SHP77 (cell line): Measurements from ENCODE around the gene LRRK2.
"Not testable (repeated sequence)": the region's sequence is repeated elsewhere in the genome, so short reads cannot be mapped to it uniquely, and the experiment has no call there.

Experiments used
- DNase-seq, 2 experiments: peaks; one replicate each; lab custom pipeline; 2025; lab: John Stamatoyannopoulos, UW

The LRRK2 gene

GRCh38 chr12:40215982-40216381 lies 8.8 kb upstream of the LRRK2 start:
- DNase-seq = no peak

GRCh38 chr12:40216516-40217288 lies 8.1 kb upstream of the LRRK2 start:
- no peak for DNase-seq

- DNase-seq = no peak
Measured at GRCh38 chr12:40219760-40220159, 5.0 kb upstream of the LRRK2 start.

GRCh38 chr12:40222247-40222646 lies 2.5 kb upstream of the LRRK2 start:
- DNase-seq = no peak

DNA sequence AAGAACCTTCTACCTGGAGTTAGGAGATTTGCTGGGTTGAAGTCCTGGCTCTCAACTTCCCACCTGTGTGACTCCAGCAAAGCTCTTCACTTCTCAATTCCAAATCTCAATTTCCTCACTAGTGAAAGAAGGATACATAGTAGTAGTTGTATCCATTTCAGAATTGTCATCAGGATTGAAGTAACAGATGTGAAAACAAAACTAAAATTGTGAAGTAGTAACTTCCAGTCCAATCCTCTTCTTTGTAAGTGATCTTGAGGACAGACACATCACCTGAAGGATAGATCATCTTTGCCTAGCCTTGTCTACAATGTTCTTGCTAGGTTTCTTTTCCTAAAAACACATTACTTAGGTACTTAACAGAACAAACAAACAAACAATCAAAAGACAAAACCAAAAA lies 1.2 kb upstream of the LRRK2 start:
- DNase-seq = no peak

DNA sequence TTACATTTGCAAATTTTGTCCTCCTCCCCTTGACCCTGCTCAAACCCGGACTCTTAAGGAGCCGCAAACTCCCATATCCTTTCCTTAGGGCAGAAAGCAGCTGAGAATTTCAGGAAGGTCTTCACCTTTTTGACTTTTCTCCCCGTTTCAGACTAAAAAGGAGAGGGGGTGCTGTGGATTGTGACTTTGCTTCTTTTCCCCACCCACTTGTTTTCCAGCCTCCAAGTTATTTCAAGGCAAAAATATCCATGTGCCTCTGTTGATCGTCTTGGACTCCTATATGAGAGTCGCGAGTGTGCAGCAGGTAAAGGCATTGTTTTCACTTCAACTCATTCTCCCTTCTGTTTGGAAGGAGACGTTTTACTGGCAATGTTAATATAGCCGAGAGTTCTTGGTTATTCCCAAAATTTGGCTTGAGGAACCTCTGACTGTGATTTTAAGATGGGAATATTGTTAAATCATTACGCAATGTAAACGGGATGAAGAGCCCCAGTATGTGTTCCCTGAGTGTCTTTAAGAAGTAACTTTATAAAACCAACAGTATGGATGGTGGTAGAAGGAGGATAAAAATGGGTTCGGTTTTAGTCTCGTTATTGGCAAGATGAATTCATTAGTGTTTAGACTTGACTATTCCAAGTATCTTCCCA lies 663 bp downstream of the LRRK2 start:
- DNase-seq = no peak

GRCh38 chr12:40225984-40226602 lies 1.3 kb downstream of the LRRK2 start:
- no peak for DNase-seq

DNA sequence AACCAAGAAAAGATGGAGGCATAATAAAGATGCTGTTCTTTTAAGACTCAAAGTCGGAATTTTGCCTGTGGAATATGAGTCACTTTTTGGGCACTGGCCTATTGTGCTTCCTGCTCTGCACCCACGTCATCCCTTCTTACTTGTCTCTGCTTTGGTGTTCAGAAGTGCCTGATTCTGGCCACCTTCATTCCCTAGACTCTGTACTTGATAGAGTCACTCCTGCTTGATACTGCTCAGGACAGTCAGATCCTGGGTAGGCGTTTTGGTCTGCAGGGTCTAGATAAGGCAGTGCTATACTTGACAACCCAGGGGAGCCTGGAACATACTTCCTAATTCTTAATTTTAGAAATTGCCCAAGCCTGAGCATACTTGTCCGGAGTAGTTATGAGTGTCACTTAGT lies 1.9 kb downstream of the LRRK2 start:
- no peak for DNase-seq

GRCh38 chr12:40227447-40227846 lies 2.6 kb downstream of the LRRK2 start:
- DNase-seq = no peak

DNA sequence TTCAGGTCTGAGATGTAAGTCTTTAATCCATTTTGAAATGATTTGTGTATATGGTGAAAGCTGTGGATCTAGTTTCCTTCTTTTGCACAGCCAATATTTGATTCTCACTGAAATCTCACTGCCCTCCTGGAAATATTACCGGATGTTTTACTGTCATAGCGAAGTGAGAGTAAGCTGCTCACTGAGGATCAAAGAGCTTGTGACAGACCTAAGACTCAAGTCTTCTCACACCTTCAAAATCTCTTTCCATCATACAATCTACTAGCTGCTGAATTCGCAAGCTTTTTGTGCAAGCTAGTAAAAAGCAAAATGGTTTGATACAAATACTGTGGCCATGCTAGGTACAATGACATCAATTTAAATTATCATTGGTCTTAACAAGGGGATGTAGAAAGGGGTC lies 3.9 kb downstream of the LRRK2 start:
- no peak for DNase-seq

GRCh38 chr12:40229690-40230651 lies 5.2 kb downstream of the LRRK2 start:
- no peak for DNase-seq

DNA sequence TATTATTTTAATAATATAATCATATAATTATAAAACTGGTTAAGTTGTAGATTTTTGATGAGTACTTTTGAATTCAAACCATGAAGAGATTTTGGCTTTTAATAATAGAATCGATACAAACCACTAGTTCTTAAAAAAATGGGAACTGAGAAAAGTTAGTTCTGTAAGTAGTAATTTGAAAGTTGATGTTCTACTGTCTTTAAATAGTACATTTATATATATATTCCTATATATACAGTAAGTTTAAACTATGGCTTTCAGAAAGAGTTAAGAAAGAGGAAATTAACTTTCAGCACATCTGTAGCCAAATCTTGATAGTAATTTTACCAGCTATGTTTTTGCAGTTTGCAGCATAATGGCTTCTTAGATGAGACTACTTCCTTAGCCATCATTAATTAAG lies 7.8 kb downstream of the LRRK2 start:
- DNase-seq = no peak

DNA sequence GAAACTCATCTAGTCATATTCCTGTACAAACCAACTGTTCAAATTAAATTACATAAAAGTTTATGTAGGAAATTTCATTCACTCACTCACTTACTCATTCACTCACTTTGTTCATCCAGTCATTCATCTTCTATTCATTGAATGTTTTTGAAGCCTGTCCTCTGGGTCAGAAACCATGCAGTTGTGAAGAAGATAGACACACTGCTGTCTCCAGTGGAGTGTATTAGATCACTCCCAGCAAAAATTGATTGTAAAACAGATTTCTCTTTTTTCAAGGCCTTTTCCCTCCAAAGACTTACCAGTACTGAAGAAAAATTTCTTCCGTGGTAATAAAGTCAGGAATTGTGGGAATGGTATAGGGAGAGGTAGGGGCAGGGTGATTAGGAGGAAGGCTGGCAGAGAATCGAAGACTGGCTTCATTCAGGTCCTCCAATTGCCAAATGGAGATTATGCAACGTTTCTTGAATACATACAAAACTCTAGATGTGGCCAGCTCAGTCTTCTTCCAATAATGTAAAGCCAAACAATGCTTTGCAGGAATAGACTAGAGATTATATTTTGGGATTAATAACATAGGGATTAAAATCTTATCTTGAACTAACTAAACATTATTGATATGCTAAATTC lies 9.1 kb downstream of the LRRK2 start:
- no peak for DNase-seq

- no peak for DNase-seq
Measured at GRCh38 chr12:40236357-40236850, 11.6 kb downstream of the LRRK2 start.

DNA sequence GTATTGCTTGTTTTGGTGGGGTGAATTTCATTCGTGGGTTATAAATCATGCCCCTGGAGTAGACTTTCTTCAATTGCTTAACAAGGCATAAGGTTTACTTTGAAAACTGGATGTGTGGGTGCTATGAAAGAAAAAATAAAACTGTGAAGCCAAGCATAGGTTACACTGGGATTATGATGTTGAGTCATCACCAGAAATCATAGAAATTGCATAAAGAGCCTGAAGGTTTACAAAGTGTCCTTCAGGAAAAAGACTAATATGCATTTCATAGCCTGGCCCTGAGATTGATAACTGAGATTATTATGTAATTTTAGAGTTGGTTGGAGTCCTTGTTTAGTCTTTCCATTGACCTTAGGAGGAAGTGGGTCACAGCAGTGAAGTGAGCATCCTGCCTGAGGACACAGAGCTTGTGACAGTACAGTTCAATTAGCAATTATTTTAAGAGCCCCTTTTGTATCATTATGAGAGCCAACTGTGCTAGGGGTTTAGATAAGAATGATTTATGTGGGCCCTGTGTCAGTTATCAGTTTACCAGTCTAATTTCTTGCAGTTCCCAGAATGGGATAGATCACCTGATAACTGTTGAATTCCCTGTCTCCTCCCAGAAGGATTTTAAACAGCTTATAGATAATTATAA lies 13.6 kb downstream of the LRRK2 start:
- no peak for DNase-seq

- no peak for DNase-seq
Measured at GRCh38 chr12:40238979-40239378, 14.2 kb downstream of the LRRK2 start.

DNA sequence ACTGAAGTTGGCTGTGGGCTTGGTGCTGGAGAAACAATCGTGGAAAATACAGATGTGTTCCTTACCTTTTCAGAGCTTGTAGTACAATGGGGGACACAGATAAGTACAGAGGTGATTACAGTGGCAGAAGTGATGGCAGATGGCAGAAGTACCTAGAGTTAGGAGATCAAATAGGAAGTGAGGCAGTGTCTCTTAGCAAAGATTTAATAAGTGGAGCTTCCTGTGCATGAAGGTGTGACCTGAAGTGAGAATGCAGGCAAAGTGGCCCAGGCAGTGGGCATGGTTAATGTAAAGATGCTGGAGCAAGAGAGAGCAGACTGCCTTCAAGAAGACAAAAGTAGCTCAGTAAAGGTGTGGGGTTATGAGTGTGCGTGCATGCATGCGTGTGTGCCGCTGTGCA lies 16.0 kb downstream of the LRRK2 start:
- no peak for DNase-seq

DNA sequence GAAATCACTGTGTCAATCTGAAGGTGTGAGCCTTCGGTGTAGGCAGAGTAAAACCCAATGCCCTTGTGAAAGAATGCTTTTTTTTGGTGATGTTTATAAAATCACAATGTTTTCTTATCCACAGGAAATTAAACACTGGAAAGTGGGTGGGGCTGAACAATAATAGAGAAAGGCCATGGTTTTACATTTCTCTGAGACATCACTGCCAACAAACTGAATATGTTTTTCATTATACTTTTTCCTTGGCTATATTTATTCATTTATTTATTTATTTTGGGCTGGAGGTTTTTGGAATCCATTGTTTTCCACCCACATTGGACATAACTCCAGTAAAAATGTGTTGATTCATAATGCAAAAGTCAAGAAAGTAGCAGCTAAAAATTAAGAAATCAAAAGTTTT lies 16.9 kb downstream of the LRRK2 start:
- no peak for DNase-seq

- not testable (repeated sequence) for DNase-seq
Measured at GRCh38 chr12:40244526-40245156, 19.8 kb downstream of the LRRK2 start.

GRCh38 chr12:40248034-40248433 lies 23.2 kb downstream of the LRRK2 start:
- no peak for DNase-seq
